GM12874 (cell line): Measurements from ENCODE around the gene TMOD1.

Experiments
- CTCF ChIP-seq: IDR thresholded peaks from 2 replicates; pipeline ENCODE4 v1.5.1; 2011; ENCODE audit warnings: low read depth, mild to moderate bottlenecking, control low read depth, low read length, moderate library complexity; ENCODE audit not compliant: insufficient read depth

The TMOD1 gene

GRCh38 chr9:97596906-97597305, 95.4 kb downstream of the TMOD1 start:
- TF ChIP-seq CTCF, result no peak

GRCh38 chr9:97598461-97599288, 97.2 kb downstream of the TMOD1 start:
- TF ChIP-seq CTCF, result peak; percentile 88

GRCh38 chr9:97599314-97599846, 97.9 kb downstream of the TMOD1 start:
- TF ChIP-seq CTCF, result no peak

- TF ChIP-seq CTCF, result no peak
Observed at GRCh38 chr9:97600531-97601227, 99.2 kb downstream of the TMOD1 start.

- no peak for TF ChIP-seq CTCF
Observed at GRCh38 chr9:97601228-97601898, 99.9 kb downstream of the TMOD1 start.

- TF ChIP-seq CTCF, result no peak
Observed at GRCh38 chr9:97602430-97602829, 101.0 kb downstream of the TMOD1 start.

- no peak for TF ChIP-seq CTCF
Observed at GRCh38 chr9:97604901-97605645, 103.6 kb downstream of the TMOD1 start.
